Right lobe of liver (tissue), 6 donors: ENCODE data around the gene DLAT. TPM values are rescaled to one million over a fixed set of nuclear protein-coding genes. Genes with fewer than 3 reads are reported as not detected.

ENCODE experiments used
- ATAC-seq, 4 donors: fragments of 200-7000 bp; cut with Tn5 transposase; one replicate each; pipeline ENCODE4 v1.9.1; 2020; ENCODE audit warnings: mild to moderate bottlenecking in 4 of 4, moderate library complexity in 4 of 4
- DNase-seq, 3 donors: peaks; one replicate each; pipeline ENCODE4 v3.0.0-alpha.2; 2020
- H3K27ac ChIP-seq, 3 donors: fragments of 200-600 bp; one replicate each; pipeline ENCODE4 v1.8.0; 2022
- H3K27me3 ChIP-seq, 2 donors: fragments of 200-600 bp; one replicate each; pipeline ENCODE4 v1.8.0; 2022
- H3K36me3 ChIP-seq, 4 donors: fragments of 200-600 bp; sonication (generic) in 1 of 4; one replicate each; pipeline versions ENCODE4 v1.5.1 to v1.8.0; 2017 to 2022; ENCODE audit warnings: control low read depth in 1 of 4
- H3K4me1 ChIP-seq, 4 donors: fragments of 200-600 bp; sonication (generic) in 1 of 4; one replicate each; pipeline versions ENCODE4 v1.5.1 to v1.8.0; 2017 to 2022; ENCODE audit warnings: control low read depth in 1 of 4
- H3K4me3 ChIP-seq, 3 donors: fragments of 200-600 bp; one replicate each; pipeline ENCODE4 v1.8.0; 2022
- H3K9me3 ChIP-seq, 4 donors: fragments of 200-600 bp; sonication (generic) in 1 of 4; one replicate each; pipeline versions ENCODE4 v1.5.1 to v1.8.0; 2017 to 2022; ENCODE audit warnings: control low read depth in 1 of 4
- CTCF ChIP-seq, 4 donors: fragments of 200-600 bp in 3 of 4; fragments of 450-650 bp in 1 of 4; IDR thresholded peaks; one replicate each; pipeline versions ENCODE4 v1.5.1 to v1.8.0; 2016 to 2022; ENCODE audit warnings: antibody characterized with exemption in 4 of 4, mild to moderate bottlenecking in 2 of 4
- POLR2A ChIP-seq: fragments of 450-650 bp; IDR thresholded peaks from one replicate; pipeline ENCODE4 v1.6.1; 2017; ENCODE audit warnings: antibody characterized with exemption, mild to moderate bottlenecking
- WGBS: methylation state at CpG from one replicate; pipeline ENCODE4 v1.1.6; 2018; ENCODE audit warnings: low coverage, low lambda C conversion rate; ENCODE audit not compliant: insufficient coverage; ENCODE audit errors: missing lambda C conversion rate; 5-methylcytosine and 5-hydroxymethylcytosine counted together
- intact Hi-C, 2 donors: fragments of 100-400 bp; cut with DNase I; formaldehyde crosslinking; loops; one replicate each; pipeline versions ENCODE4 v1.11.2 to v1.14.1; 2022
- total RNA-seq, 6 experiments: library from RNA; depleted of rRNA in 2 of 6; stranded (reverse); fragments of >200 nt in 2 of 6; fragmentation: NEBNext Ultra II Directional in 3 of 6; extraction: Animal tissue kit (Norgen Biotek cat#: 25700) in 3 of 6; gene quantifications; one replicate each; pipeline versions ENCODE4 v1.1.0 to v1.2.4, GENCODE V29; 2016 to 2023
- donor health status: DM: no; HTN: yes; CAD: no.
- donor health status: DM: no; HTN: no; CAD: no.
- donor health status: DM: no; HTN: no; CAD: no.
- donor health status: DM: no; HTN: yes; CAD: no.
- donor health status: DM: no; HTN: yes; CAD: no.

The DLAT gene
- total RNA-seq, 6 experiments from 2014 or later: 10.8 to 37.4 (median 23.3) TPM

- TF ChIP-seq CTCF (IDR thresholded peaks at IDR 0.05): no peak
- no peak for TF ChIP-seq POLR2A
- Histone ChIP-seq H3K4me3 (no peak overlapping the region), H3K4me1 (peaks cover 0 to 32% (median 7%) of the 10 kb centered on the region in 4 donors), H3K9me3 (no peaks in the 10 kb centered on the region), H3K27me3 (no peaks in the 10 kb centered on the region), H3K36me3 (peaks cover 0 to 4% (median 0%) of the 10 kb centered on the region in 4 donors), H3K27ac (no peak overlapping the region)
- intact Hi-C loops: no loop called here
- DNase-seq (no peak), ATAC-seq (no peak)
- WGBS: 80% methylated on average over 3 of the region's 4 CpGs
Measured at GRCh38 chr11:112013497-112014164, 11.6 kb upstream of the DLAT start.

GRCh38 chr11:112016088-112016764 is 9.0 kb upstream of the DLAT start:
- intact Hi-C loops: no loop called here
- TF ChIP-seq CTCF (IDR thresholded peaks at IDR 0.05): no peak
- Histone ChIP-seq H3K4me1 (peaks cover 0 to 36% (median 7%) of the 10 kb centered on the region in 4 donors), H3K4me3 (no peak overlapping the region), H3K27ac (peak overlapping the region; percentile 53 to 97 (median 73)), H3K9me3 (no peaks in the 10 kb centered on the region), H3K27me3 (no peaks in the 10 kb centered on the region), H3K36me3 (peaks cover 0 to 8% (median 2%) of the 10 kb centered on the region in 4 donors)
- no peak for DNase-seq
- ATAC-seq: peak; percentile 24 to 69 (median 60)
- WGBS: 29% methylated on average over 13 of the region's 13 CpGs

- H3K27ac ChIP-seq: peak overlapping the region; percentile 53 to 97 (median 73)
- ATAC-seq (peak; percentile 36 to 75 (median 52)), DNase-seq (no peak)
- TF ChIP-seq POLR2A (no peak), CTCF (IDR thresholded peaks at IDR 0.05) (no peak)
- intact Hi-C loops: no loop called here
- no peaks in the 10 kb centered on the region for H3K27me3 ChIP-seq
- H3K36me3 ChIP-seq: peaks cover 0 to 8% (median 3%) of the 10 kb centered on the region in 4 donors
- no peak overlapping the region for H3K4me3 ChIP-seq
- peaks cover 0 to 36% (median 7%) of the 10 kb centered on the region in 4 donors for H3K4me1 ChIP-seq
- no peaks in the 10 kb centered on the region for H3K9me3 ChIP-seq
- WGBS: 20% methylated on average over 1 of the region's 1 CpG
Measured at GRCh38 chr11:112016765-112017376, 8.3 kb upstream of the DLAT start.

GRCh38 chr11:112017538-112017937 is 7.7 kb upstream of the DLAT start:
- Histone ChIP-seq H3K4me3 (no peak overlapping the region), H3K27ac (peak overlapping the region; percentile 53 to 97 (median 73)), H3K36me3 (peaks cover 0 to 13% (median 4%) of the 10 kb centered on the region in 4 donors), H3K27me3 (no peaks in the 10 kb centered on the region), H3K9me3 (no peaks in the 10 kb centered on the region), H3K4me1 (peaks cover 0 to 36% (median 7%) of the 10 kb centered on the region in 4 donors)
- ATAC-seq (peak; percentile 82 to 93 (median 88)), DNase-seq (peak in 1 of 3 donors; percentile 60)
- intact Hi-C loops: no loop called here
- no peak for TF ChIP-seq POLR2A
- TF ChIP-seq CTCF (IDR thresholded peaks at IDR 0.05): no peak
- WGBS: 26% methylated on average over 4 of the region's 4 CpGs
